Activated CD8-positive, alpha-beta memory T cell treated with anti-CD3 and anti-CD28 coated beads for 36 hours (primary cell): Measurements from ENCODE around the gene RASL10B. TPM values are rescaled to one million over a fixed set of nuclear protein-coding genes. Genes with fewer than 3 reads are reported as not detected.

Experiments used
- CTCF ChIA-PET: fragments of 350-600 bp; sonication (Branson Sonifier 250); formaldehyde crosslinking; loops from one replicate; lab custom pipeline; 2021; ENCODE audit warnings: antibody characterized with exemption; lab: Charles Lee
- POLR2A ChIA-PET: fragments of 350-600 bp; sonication (Branson Sonifier 250); formaldehyde crosslinking; loops from one replicate; lab custom pipeline; 2021; ENCODE audit warnings: antibody characterized with exemption; lab: Charles Lee
- total RNA-seq, 2 experiments: library from RNA; stranded (reverse); gene quantifications; one replicate each; pipeline ENCODE4 v1.2.3, GENCODE V29; 2021

RASL10B gene
- total RNA-seq, 2 experiments from 2014 or later = 0.53 to 0.73 TPM

- ChIA-PET POLR2A (no interaction called here), CTCF (no interaction called here)
Observed at GRCh38 chr17:35715416-35715815, 16.0 kb upstream of the RASL10B start.

GRCh38 chr17:35716173-35716572, 15.3 kb upstream of the RASL10B start:
- CTCF ChIA-PET = no interaction called here

DNA sequence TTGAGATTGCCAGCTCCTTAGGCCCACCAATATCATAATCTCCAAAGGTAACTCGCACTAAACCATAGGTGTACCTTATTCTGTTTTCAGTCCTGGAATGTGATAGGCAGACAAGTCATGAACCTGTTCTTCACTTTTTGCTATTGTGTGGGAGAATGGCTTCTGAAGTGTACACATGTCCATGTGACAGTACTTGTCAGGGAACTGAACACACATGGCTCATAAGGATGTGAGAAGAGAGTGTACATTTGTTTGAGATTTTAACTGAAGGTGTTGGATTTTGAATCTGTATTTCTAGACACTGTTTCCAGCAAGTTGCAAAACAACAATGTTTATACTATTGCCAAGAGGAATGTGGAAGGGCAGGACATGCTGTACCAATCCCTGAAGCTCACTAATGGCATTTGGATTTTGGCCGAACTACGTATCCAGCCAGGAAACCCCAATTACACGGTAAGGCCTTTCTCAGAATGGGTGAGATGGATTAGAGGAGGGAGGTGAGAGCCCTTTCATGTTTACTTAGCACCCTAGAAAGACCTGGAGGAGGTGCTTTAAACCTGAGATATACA, 14.5 kb upstream of the RASL10B start:
- ChIA-PET CTCF (interaction anchor here (1.2 kb wide), 1 partner anchor 87 kb away, joined by 3 read pairs; no protein-coding TSS in a partner anchor), POLR2A (no interaction called here)

More at GRCh38 chr17:35716173-35716572, 15.3 kb upstream of the RASL10B start:
- POLR2A ChIA-PET = interaction anchor here (0.5 kb wide), 1 partner anchor 108 kb away, joined by 5 read pairs; no protein-coding TSS in a partner anchor

DNA sequence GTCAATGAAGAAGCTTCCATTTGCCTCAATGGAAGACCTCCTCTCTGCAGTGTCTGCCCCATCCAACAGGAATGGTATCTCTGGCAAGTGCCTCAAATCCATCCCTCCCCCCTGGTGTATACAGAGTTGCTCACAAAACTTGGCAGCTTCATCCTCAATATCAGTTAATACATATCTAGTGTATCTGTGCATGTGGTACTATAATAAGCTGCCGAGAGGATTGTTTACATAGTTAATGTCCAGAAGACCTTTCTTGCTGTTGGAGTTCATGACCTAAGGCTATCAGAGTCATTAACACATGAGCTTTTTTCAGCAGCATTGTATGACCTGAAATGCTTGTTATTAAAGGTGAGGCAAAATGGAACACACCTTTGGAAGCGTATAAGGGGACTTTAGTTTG, 14.0 kb upstream of the RASL10B start:
- ChIA-PET CTCF (interaction anchor here (1.2 kb wide), 1 partner anchor 87 kb away, joined by 3 read pairs; no protein-coding TSS in a partner anchor), POLR2A (no interaction called here)

- ChIA-PET CTCF (no interaction called here), POLR2A (no interaction called here)
Observed at GRCh38 chr17:35723735-35724134, 7.7 kb upstream of the RASL10B start.

DNA sequence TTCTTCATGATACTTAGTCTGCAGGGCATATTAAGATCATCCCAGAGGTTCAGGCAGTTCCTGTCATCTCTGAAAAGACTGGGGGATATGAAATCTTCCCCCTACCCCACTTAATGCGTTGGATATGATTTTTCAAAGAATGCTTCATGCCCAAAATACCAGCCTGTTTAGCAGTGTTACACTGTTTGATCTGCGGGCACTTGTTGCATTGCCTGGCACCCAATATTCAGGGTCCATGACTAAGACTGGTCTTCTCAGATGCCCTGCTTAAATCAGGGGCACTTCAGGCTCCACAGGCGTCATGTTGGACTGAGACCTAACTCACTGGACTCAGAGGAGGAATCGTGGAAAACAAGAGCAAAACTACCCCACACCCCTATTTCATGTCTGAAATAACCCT, 6.4 kb upstream of the RASL10B start:
- CTCF ChIA-PET = interaction anchor here (1.4 kb wide), 1 partner anchor 23 kb away, joined by 5 read pairs; no protein-coding TSS in a partner anchor
- POLR2A ChIA-PET = no interaction called here

DNA sequence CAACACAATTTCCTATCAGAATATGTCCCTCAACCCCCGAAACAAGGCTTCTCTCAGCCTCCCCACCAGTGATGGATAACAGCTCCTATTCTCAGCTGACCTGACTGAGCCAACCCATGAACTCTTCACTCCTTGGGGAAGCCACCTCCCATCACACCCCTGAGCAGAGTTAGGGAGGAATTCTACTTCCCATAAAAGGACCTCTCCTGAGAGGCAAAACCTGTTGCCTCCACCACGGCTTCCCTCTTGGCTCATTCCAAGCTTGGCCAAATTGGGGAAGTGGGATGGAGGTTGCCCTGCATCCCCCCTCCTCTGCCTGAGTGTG, 5.7 kb upstream of the RASL10B start:
- ChIA-PET CTCF (interaction anchor here (1.4 kb wide), 1 partner anchor 22 kb away, joined by 5 read pairs; no protein-coding TSS in a partner anchor), POLR2A (no interaction called here)

DNA sequence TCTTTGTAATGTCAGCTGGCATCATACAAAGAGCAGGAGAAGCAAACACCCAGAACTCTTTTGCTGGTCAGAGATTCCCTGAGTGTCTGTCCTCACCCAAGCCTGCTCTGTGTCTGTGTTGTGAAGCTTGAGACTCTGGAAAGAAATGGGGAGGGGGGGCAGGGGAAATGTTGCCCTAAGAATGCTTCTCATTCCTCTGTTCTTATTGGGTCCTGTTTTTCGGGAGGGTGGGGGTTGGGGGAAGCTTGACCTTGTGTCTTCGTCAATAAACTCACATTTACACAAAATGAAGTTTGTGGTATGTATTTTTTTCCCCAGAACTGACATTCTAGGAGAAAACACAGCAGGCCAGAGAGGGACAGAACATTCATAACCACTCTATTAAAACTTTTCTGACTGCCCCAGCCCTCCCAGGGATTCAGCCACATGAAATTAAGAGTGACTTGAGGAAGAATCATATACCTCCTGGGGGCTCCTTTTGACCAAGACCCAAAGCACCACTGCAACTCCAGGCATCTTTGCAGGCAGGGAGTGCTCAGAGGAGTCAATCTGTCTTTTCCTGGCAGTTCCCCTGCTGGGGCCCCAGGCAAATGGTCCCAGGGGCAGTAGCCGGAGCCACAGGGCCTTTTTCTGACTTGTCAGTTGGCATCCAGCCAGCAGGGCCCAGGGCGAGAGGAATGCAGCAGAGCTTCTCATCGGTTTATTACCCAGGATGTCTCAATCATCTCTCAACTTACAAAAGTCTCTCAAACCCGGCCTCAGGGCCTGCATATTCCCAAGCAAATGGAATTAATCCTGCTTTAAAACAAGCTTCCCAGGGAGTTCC, 5.1 kb upstream of the RASL10B start:
- POLR2A ChIA-PET = no interaction called here
- CTCF ChIA-PET = interaction anchor here (1.0 to 1.6 kb wide), 3 partner anchors 21 to 38 kb away, joined by 3 to 5 read pairs (median 4); no protein-coding TSS in a partner anchor

- ChIA-PET CTCF (interaction anchor here (1.0 to 1.6 kb wide), 2 partner anchors 20 to 37 kb away, joined by 3 to 4 read pairs; no protein-coding TSS in a partner anchor), POLR2A (no interaction called here)
Observed at GRCh38 chr17:35726953-35727460, 4.4 kb upstream of the RASL10B start.

GRCh38 chr17:35727635-35728034, 3.8 kb upstream of the RASL10B start:
- POLR2A ChIA-PET = no interaction called here

GRCh38 chr17:35728551-35728950, 2.9 kb upstream of the RASL10B start:
- POLR2A ChIA-PET = no interaction called here
- CTCF ChIA-PET = no interaction called here

More at GRCh38 chr17:35727635-35728034, 3.8 kb upstream of the RASL10B start:
- CTCF ChIA-PET = interaction anchor here (1.6 kb wide), 1 partner anchor 19 kb away, joined by 3 read pairs; no protein-coding TSS in a partner anchor

- ChIA-PET POLR2A (no interaction called here), CTCF (no interaction called here)
Observed at GRCh38 chr17:35729405-35729833, 2.0 kb upstream of the RASL10B start.

- ChIA-PET CTCF (interaction anchor here (2.5 to 4.1 kb wide), 2 partner anchors 17 to 33 kb away, joined by 8 to 20 read pairs; no protein-coding TSS in a partner anchor), POLR2A (no interaction called here)
Observed at GRCh38 chr17:35730400-35731005, 936 bp upstream of the RASL10B start.

- POLR2A ChIA-PET = no interaction called here
- CTCF ChIA-PET = interaction anchor here (2.5 to 4.1 kb wide), 2 partner anchors 15 to 32 kb away, joined by 8 to 20 read pairs; no protein-coding TSS in a partner anchor
Observed at GRCh38 chr17:35731917-35732805, 722 bp downstream of the RASL10B start.

DNA sequence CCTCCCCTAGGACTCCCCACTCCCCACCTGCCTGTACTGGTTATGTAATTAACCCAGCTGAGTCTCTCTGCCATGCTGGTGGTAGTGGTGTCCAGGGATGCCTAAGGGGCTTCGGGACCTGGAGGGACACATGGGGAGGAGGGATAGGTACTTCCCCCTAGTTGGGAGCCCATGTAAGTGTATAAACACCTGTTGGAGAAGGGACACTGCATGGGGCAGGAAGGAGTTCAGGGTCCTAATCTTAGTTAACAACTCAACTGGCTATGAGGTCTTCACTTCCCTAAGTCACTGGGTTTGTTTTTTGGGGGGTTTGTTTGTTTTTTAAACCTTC, 1.3 kb downstream of the RASL10B start:
- CTCF ChIA-PET = interaction anchor here (2.5 to 4.1 kb wide), 2 partner anchors 15 to 31 kb away, joined by 8 to 20 read pairs; no protein-coding TSS in a partner anchor
- POLR2A ChIA-PET = no interaction called here

GRCh38 chr17:35733366-35733765, 1.9 kb downstream of the RASL10B start:
- CTCF ChIA-PET = interaction anchor here (1.1 to 4.1 kb wide), 2 partner anchors 11 to 14 kb away, joined by 3 to 20 read pairs; no protein-coding TSS in a partner anchor
- POLR2A ChIA-PET = no interaction called here

DNA sequence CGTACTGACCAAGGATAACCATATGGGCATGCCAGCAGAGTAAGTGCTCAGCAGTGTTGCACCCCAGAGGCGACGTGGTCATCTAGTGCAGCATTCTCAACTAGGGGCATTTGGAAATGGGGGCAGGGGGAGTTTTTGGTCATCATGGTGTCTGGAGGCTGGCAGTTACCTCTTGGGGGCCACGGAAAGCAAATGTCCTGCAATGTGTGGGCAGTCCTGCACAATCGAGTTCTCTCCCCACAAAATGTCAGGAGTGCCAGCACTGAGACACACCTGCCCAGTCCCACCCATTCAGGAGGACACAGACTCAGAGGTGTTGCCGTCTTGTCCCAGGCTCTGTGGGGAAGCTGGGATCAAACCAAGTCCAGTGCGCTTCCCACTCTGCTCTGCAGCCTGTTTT, 3.0 kb downstream of the RASL10B start:
- CTCF ChIA-PET = no interaction called here
- POLR2A ChIA-PET = no interaction called here

DNA sequence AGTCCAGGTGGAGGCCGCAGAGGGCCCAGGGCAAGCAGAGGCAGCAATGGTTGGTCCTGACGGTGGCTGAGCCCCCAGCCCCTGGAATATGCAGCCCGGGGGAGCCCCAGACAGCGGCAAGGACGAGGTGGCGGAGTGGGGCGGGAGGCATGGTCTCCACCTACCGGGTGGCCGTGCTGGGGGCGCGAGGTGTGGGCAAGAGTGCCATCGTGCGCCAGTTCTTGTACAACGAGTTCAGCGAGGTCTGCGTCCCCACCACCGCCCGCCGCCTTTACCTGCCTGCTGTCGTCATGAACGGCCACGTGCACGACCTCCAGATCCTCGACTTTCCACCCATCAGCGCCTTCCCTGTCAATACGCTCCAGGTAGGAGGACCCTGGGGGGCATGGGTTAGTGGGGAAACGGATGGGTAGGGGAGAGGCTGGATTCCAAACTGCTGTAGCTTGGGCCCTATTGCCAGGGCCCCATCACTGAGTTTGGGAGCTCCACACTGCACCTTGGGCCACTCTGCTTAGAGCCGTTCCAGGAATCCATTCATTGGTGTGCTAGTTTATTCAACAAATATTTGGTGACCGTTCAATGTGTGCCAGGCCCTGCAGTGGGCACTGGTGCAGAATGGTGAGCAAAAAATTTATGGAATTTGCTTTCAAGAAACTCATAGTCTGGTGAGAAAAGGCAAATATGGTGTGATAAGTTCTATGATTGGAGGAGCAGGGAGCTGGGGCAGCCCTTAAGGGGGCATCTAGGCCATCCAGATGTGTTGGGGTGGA, 3.8 kb downstream of the RASL10B start:
- CTCF ChIA-PET = interaction anchor here (1.7 kb wide), 1 partner anchor 12 kb away, joined by 8 read pairs; no protein-coding TSS in a partner anchor

More for the DNA sequence above, 3.8 kb downstream of the RASL10B start:
- POLR2A ChIA-PET = no interaction called here
